ENCODE measurements around the gene DDOST. TPM values are rescaled to one million over a fixed set of nuclear protein-coding genes. Genes with fewer than 3 reads are reported as not detected.

Gene DDOST
- total RNA-seq, 1 experiment from 2014 or later: 238 TPM

DNA sequence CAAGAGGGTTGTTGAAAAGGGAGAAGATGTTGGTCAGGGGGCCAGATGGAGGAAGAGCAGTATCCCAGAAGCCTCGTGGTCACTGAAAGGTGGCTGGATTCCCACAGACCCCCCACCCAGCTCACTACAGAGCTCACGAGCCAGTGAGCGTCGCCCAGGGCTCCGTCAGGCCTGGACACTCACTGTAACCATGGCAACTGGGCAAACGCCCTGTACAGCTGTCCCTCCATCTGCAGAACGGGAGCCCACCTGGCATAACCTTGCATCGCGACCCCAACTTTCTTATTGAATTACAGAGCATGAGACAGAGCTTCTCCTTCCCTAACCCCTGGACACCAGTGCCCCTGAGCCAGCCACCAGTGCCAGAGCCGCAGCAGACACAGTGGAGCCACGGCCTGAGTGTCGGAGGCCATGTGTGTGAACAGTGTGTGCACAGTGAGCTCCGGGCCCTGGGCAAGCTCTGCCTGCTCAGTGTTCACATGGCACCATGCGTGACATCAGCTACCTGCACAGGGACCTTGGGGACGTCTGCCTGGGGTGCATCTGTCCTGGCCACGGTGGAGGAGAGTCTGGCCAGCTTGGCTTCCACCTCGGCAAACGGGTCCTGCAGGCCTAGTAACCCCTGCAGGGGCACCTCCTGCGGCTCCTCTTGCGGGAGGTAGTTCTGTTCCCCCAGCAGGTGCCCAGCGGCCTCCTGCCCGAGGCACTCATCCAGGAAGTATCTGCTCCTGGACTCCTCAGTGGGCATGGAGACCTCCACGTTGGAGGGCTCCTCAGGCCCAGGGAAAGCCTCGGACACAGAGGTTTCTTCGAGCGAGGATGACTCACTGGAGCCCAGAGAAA lies 25.9 kb upstream of the DDOST start:
- Histone ChIP-seq H3K4me3 (ENCODE audit: low read depth, low read length, poor library complexity, severe bottlenecking) (no peak overlapping the region), H3K27me3 (replicated peaks; ENCODE audit: insufficient read depth, low read depth, low read length, poor library complexity) (no peaks in the 10 kb centered on the region), H3K4me1 (ENCODE audit: insufficient read depth, low read length, poor library complexity, severe bottlenecking) (no peaks in the 10 kb centered on the region), H3K27ac (ENCODE audit: low read depth, low read length, poor library complexity, severe bottlenecking) (no peak overlapping the region), H3K9me3 (ENCODE audit: low read depth, low read length, poor library complexity, severe bottlenecking) (no peaks in the 10 kb centered on the region), H3K36me3 (ENCODE audit: insufficient read depth, low read length, poor library complexity, severe bottlenecking) (no peaks in the 10 kb centered on the region)
- intact Hi-C loops (cut with micrococcal nuclease; ENCODE audit: unreplicated experiment): no loop called here
- BruUV-seq (replicated peaks): no TSS peak
- POLR2A ChIA-PET (ENCODE audit: low non-redundant PET): no interaction called here
- no peak for DNase-seq (ENCODE audit: low spot score)
- no peak for TF ChIP-seq EZH2 (IDR thresholded peaks at IDR 0.05; ENCODE audit: borderline replicate concordance, low read depth, low read length, poor library complexity, severe bottlenecking)
- TF ChIP-seq, protein P1, sequence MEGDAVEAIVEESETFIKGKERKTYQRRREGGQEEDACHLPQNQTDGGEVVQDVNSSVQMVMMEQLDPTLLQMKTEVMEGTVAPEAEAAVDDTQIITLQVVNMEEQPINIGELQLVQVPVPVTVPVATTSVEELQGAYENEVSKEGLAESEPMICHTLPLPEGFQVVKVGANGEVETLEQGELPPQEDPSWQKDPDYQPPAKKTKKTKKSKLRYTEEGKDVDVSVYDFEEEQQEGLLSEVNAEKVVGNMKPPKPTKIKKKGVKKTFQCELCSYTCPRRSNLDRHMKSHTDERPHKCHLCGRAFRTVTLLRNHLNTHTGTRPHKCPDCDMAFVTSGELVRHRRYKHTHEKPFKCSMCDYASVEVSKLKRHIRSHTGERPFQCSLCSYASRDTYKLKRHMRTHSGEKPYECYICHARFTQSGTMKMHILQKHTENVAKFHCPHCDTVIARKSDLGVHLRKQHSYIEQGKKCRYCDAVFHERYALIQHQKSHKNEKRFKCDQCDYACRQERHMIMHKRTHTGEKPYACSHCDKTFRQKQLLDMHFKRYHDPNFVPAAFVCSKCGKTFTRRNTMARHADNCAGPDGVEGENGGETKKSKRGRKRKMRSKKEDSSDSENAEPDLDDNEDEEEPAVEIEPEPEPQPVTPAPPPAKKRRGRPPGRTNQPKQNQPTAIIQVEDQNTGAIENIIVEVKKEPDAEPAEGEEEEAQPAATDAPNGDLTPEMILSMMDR (conservative IDR thresholded peaks at IDR 0.05; ENCODE audit: low read depth, low read length): no peak
- CTCF ChIA-PET: no interaction called here

DNA sequence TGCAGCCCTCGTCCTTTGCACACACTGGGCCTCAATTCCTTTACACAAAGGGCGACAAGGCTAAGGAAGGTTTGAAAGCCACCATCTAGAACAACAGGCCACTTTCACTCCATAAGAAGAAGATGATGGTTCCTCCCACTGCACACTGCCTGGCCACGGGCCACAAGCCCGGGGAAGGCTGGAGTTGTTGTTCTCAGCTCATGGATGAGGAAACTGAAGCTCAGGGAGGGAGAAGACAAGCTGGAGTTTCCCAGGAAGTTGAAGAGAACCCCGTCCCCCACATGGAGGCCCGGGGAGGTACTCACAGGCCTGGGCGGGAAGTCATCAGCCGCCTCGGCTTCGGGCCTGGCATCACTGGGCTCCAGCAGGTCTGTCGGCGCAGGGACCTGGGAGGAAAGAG lies 24.6 kb upstream of the DDOST start:
- H3K9me3 ChIP-seq (ENCODE audit: low read depth, low read length, poor library complexity, severe bottlenecking): no peaks in the 10 kb centered on the region
- CTCF ChIA-PET: no interaction called here
- H3K36me3 ChIP-seq (ENCODE audit: insufficient read depth, low read length, poor library complexity, severe bottlenecking): no peaks in the 10 kb centered on the region
- no peak overlapping the region for H3K4me3 ChIP-seq (ENCODE audit: low read depth, low read length, poor library complexity, severe bottlenecking)
- POLR2A ChIA-PET (ENCODE audit: low non-redundant PET): no interaction called here
- no peak overlapping the region for H3K27ac ChIP-seq (ENCODE audit: low read depth, low read length, poor library complexity, severe bottlenecking)
- no peak for TF ChIP-seq EZH2 (IDR thresholded peaks at IDR 0.05; ENCODE audit: borderline replicate concordance, low read depth, low read length, poor library complexity, severe bottlenecking)
- no peak for DNase-seq (ENCODE audit: low spot score)
- intact Hi-C loops (cut with micrococcal nuclease; ENCODE audit: unreplicated experiment): no loop called here
- no peaks in the 10 kb centered on the region for H3K27me3 ChIP-seq (replicated peaks; ENCODE audit: insufficient read depth, low read depth, low read length, poor library complexity)
- H3K4me1 ChIP-seq (ENCODE audit: insufficient read depth, low read length, poor library complexity, severe bottlenecking): no peaks in the 10 kb centered on the region
- BruUV-seq (replicated peaks): no TSS peak

DNA sequence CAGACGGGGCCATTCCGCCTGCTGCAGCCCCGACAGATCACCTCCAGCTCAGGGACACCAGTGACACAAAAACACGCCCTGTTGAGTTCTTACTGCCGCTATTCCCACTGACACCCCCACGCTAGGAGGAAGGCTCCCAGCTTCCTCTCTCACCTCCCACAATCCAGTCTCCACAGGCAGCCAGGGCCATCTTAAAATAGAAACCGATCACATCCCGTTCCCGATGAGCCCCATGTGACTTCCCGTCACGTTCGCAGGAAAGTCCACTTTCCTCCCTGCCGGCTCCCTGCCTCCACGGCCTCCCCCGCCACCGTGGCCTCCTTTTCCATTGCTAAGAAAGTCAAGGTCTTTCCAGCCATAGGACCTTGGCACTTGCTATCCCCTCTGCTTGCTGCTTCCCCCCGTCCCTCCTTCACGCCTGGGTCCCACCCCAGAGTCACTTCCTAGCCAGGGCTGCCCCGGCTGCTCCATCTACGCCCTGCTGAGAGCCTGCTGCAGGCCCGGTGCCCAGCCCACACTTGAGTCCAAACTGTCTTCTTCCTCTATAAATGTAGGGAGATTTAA lies 24.0 kb upstream of the DDOST start:
- TF ChIP-seq EZH2 (IDR thresholded peaks at IDR 0.05; ENCODE audit: borderline replicate concordance, low read depth, low read length, poor library complexity, severe bottlenecking): no peak
- TF ChIP-seq, protein P1 (conservative IDR thresholded peaks at IDR 0.05; ENCODE audit: low read depth, low read length): no peak
- DNase-seq (ENCODE audit: low spot score): no peak
- ChIA-PET POLR2A (ENCODE audit: low non-redundant PET) (no interaction called here), CTCF (no interaction called here)
- BruUV-seq (replicated peaks): no TSS peak
- no peak overlapping the region for H3K27ac ChIP-seq (ENCODE audit: low read depth, low read length, poor library complexity, severe bottlenecking)
- no peaks in the 10 kb centered on the region for H3K27me3 ChIP-seq (replicated peaks; ENCODE audit: insufficient read depth, low read depth, low read length, poor library complexity)
- no peaks in the 10 kb centered on the region for H3K9me3 ChIP-seq (ENCODE audit: low read depth, low read length, poor library complexity, severe bottlenecking)
- no peak overlapping the region for H3K4me3 ChIP-seq (ENCODE audit: low read depth, low read length, poor library complexity, severe bottlenecking)
- intact Hi-C loops (cut with micrococcal nuclease; ENCODE audit: unreplicated experiment): no loop called here
- H3K4me1 ChIP-seq (ENCODE audit: insufficient read depth, low read length, poor library complexity, severe bottlenecking): no peaks in the 10 kb centered on the region
- no peaks in the 10 kb centered on the region for H3K36me3 ChIP-seq (ENCODE audit: insufficient read depth, low read length, poor library complexity, severe bottlenecking)
